GM10248 (cell line): ENCODE results near the gene HIVEP1.

Source experiments
- CTCF ChIA-PET: fragments of 300-600 bp; sonication (Branson Sonifier 250); formaldehyde crosslinking; extraction: SDS; loops from one replicate; lab custom pipeline; 2021; ENCODE audit warnings: antibody characterized with exemption; lab: Yijun Ruan, JAX
- POLR2A ChIA-PET: fragments of 350-650 bp; sonication (Branson Sonifier 250); formaldehyde crosslinking; extraction: SDS; loops from one replicate; lab custom pipeline; 2020; ENCODE audit warnings: antibody characterized with exemption; lab: Yijun Ruan, JAX
- DNase-seq: peaks from one replicate; pipeline ENCODE4 v3.0.0; 2012; ENCODE audit errors: extremely low spot score
- TF ChIP-seq, protein P1 (sequence below): IDR thresholded peaks from 2 replicates; pipeline ENCODE4 v1.5.1; 2012; ENCODE audit warnings: mild to moderate bottlenecking, low read depth; ENCODE audit errors: extremely low read depth, missing control alignments, control extremely low read depth

Gene HIVEP1

DNA sequence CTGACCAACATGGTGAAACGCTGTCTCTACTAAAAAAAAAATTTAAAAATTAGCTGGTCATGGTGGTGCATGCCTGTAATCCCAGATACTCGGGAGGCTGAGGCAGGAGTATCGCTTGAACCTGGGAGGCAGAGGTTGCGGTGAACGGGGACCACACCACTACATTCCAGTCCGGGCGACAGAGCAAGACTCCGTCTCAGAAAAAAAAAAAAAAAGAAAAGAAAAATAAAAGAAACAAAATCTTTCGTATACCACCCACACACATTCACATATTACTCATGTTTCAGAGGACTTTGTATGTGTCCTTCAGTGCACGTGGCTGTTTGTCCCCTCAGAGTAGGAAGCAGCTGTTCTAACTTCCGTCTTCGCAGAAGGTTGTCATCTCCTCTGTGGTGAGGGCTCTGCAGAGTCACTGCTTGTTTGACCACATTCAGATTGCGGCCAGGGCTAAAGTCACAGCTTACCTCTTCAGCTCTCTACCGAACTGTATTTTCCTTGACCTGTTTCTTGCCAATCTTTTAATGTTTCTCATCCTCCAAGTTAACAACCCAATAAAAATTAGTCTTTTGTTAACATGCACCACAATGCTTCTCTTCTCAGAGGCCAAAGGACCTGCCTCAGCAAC, 36.6 kb upstream of the HIVEP1 start:
- TF ChIP-seq, protein P1, sequence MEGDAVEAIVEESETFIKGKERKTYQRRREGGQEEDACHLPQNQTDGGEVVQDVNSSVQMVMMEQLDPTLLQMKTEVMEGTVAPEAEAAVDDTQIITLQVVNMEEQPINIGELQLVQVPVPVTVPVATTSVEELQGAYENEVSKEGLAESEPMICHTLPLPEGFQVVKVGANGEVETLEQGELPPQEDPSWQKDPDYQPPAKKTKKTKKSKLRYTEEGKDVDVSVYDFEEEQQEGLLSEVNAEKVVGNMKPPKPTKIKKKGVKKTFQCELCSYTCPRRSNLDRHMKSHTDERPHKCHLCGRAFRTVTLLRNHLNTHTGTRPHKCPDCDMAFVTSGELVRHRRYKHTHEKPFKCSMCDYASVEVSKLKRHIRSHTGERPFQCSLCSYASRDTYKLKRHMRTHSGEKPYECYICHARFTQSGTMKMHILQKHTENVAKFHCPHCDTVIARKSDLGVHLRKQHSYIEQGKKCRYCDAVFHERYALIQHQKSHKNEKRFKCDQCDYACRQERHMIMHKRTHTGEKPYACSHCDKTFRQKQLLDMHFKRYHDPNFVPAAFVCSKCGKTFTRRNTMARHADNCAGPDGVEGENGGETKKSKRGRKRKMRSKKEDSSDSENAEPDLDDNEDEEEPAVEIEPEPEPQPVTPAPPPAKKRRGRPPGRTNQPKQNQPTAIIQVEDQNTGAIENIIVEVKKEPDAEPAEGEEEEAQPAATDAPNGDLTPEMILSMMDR = no peak
- POLR2A ChIA-PET = interaction anchor here (0.7 kb wide), 2 partner anchors 88 to 90 kb away, joined by 6 read pairs; no protein-coding TSS in a partner anchor
- CTCF ChIA-PET = interaction anchor here (1.3 to 1.7 kb wide), 3 partner anchors 9 to 23 kb away, joined by 3 to 6 read pairs (median 4); no protein-coding TSS in a partner anchor
- DNase-seq = peak; percentile 64

DNA sequence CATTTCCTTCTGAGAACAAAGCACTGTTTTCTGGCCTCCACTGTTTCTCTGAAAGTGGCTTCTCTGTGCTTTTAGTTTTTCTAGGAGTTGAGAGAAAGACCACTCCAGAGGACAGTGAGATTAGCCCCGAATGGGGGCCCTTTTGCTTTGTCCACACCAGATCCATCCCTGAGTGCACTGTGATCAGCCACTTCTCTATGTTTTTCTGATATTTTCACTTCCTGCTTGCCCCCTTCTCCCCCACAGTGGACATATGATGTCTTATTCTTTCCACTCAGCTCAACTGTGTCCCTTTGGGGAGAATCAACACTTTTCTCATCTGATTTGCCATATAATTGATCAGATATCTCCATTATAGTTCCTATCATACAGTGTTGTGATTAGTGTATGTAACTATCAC, 35.6 kb upstream of the HIVEP1 start:
- CTCF ChIA-PET = no interaction called here
- POLR2A ChIA-PET = no interaction called here
- TF ChIP-seq, protein P1 = no peak
- no peak for DNase-seq

DNA sequence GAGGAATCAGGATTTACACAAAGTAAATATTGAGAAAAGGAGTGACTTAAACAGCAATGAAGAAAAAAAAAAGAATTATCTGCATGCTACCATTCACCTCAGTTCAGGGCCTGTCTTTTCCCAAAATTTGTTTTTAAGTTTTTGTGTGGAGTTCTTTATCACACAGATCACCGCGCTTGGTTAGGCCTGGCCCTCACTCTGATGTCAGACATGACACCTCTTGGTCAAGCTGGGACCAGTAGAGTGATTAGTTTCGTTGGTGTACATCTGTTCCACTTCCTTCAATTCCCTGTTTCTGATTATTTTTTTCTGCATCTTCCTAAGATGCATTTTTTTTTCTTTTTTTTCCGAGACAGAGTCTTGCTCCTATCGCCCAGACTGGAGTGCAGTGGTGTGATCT, 34.9 kb upstream of the HIVEP1 start:
- TF ChIP-seq, protein P1 = no peak
- ChIA-PET CTCF (no interaction called here), POLR2A (no interaction called here)
- no peak for DNase-seq

DNA sequence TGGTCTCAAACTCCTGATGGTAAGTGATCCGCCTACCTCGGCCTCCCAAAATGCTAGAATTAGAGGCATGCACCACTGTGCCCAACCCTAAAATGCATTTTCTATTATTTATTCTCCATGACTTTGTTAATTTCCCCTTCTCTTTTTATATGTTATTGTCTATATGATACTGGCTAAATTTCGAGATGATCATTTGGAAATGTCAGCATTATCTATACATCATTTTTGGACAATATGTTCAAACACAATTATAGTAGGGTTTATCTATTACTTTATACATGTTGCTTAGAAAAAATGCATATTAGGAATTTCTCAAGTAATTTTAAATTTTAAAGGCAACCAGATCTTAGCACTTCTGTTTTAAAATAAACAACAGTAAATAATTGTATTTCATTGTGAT, 34.4 kb upstream of the HIVEP1 start:
- ChIA-PET POLR2A (no interaction called here), CTCF (no interaction called here)
- TF ChIP-seq, protein P1 = no peak
- no peak for DNase-seq

DNA sequence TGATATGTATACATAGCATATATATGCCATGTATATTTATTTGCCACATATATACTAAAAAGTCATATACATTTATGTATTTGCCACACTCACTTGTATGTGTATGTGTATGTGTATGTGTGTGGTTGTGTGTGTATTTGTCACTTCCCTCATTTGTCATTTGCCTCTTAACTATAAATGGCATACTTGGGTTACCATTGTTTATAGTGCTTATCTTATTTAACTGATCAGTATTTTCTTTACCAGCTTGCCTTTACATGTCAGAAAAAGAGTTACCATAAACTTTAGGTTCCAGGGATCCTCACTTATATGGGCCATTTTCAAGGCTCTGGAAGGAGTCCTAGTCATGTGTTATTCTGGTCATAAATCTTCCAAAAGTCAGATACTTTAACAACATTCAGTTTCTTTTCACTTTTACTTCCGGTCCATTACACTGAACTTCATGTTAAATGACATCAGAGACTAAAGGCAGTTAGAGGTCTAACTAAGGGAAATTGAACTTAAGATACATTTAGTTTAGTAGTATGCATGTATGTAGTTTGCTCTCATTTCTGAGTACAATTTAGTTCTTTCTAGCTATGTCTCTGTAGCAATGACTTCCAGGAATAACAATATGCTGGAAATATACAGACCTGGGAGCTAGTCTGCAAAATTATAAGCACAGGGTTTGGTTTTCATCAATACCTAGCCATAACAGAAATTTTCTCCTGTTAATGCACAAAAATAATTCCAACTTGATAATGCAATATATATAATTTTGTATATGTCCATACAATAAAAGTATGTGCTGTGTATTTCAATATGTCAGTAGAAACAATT, 33.7 kb upstream of the HIVEP1 start:
- ChIA-PET POLR2A (no interaction called here), CTCF (no interaction called here)
- TF ChIP-seq, protein P1 = no peak
- peak; percentile 28 for DNase-seq

DNA sequence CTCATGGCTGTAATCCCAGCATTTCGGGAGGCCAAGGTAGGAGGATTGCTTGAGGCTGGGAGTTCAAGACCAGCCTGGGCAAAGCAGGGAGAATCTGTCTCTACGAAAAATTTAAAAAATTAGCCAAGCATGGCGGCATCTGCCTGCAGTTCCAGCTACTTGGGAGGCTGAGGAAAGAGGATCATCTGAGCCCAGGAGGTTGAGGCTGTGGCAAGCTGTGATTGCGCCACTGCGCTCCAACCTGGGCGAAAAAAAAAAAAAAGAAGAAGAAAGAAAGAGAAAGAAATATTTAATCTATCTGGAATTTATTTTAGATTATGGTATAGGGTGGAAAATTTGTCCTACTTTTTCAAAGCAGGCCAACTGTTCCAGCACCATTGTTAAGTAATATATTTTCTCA, 32.2 kb upstream of the HIVEP1 start:
- POLR2A ChIA-PET = no interaction called here
- no peak for DNase-seq
- TF ChIP-seq, protein P1 = no peak
- CTCF ChIA-PET = interaction anchor here (1.5 to 1.7 kb wide), 2 partner anchors 9 to 12 kb away, joined by 4 to 5 read pairs; no protein-coding TSS in a partner anchor
